Activated CD4-positive, CD25-positive, alpha-beta regulatory T cell treated with anti-CD3 and anti-CD28 coated beads, Interleukin-2, amount 50 U/mL, for 72 hours (primary cell): Measurements from ENCODE around the gene PLTP.
"Not testable (repeated sequence)": the region's sequence is repeated elsewhere in the genome, so short reads cannot be mapped to it uniquely, and the experiment has no call there.

Source experiments
- DNase-seq: peaks from one replicate; pipeline ENCODE4 v3.0.0; 2021

The PLTP gene

GRCh38 chr20:45919542-45920399, 7.8 kb upstream of the PLTP start:
- no peak for DNase-seq

GRCh38 chr20:45918779-45919537, 7.0 kb upstream of the PLTP start:
- DNase-seq = no peak

GRCh38 chr20:45918182-45918737, 6.3 kb upstream of the PLTP start:
- DNase-seq = no peak

- DNase-seq = no peak
Observed at GRCh38 chr20:45917790-45918141, 5.8 kb upstream of the PLTP start.

- no peak for DNase-seq
Observed at GRCh38 chr20:45913116-45913515, 1.2 kb upstream of the PLTP start.

- DNase-seq = no peak
Observed at GRCh38 chr20:45912344-45912682, 358 bp upstream of the PLTP start.

GRCh38 chr20:45910670-45911485, 1.1 kb downstream of the PLTP start:
- DNase-seq = peak; percentile 94

GRCh38 chr20:45909817-45910669, 1.9 kb downstream of the PLTP start:
- DNase-seq = no peak

- DNase-seq = no peak
Observed at GRCh38 chr20:45909336-45909808, 2.6 kb downstream of the PLTP start.

GRCh38 chr20:45908084-45908483, 3.9 kb downstream of the PLTP start:
- DNase-seq = no peak

- DNase-seq = no peak
Observed at GRCh38 chr20:45907219-45907948, 4.6 kb downstream of the PLTP start.

- DNase-seq = no peak
Observed at GRCh38 chr20:45905505-45906079, 6.4 kb downstream of the PLTP start.

- DNase-seq = no peak
Observed at GRCh38 chr20:45904583-45905504, 7.1 kb downstream of the PLTP start.

- no peak for DNase-seq
Observed at GRCh38 chr20:45902199-45902701, 9.7 kb downstream of the PLTP start.

GRCh38 chr20:45901332-45901731, 10.6 kb downstream of the PLTP start:
- DNase-seq = not testable (repeated sequence)

GRCh38 chr20:45899046-45899835, 12.7 kb downstream of the PLTP start:
- no peak for DNase-seq

- no peak for DNase-seq
Observed at GRCh38 chr20:45898285-45898684, 13.7 kb downstream of the PLTP start.

GRCh38 chr20:45897692-45898091, 14.3 kb downstream of the PLTP start:
- DNase-seq = no peak

- DNase-seq = no peak
Observed at GRCh38 chr20:45897289-45897688, 14.7 kb downstream of the PLTP start.
